ENCODE data around the gene PHETA1.
A peak's percentile ranks its signal among the peaks of the same experiment; 100 is the strongest.
"Not testable (repeated sequence)": the region's sequence is repeated elsewhere in the genome, so short reads cannot be mapped to it uniquely, and the experiment has no call there.

PHETA1 gene

DNA sequence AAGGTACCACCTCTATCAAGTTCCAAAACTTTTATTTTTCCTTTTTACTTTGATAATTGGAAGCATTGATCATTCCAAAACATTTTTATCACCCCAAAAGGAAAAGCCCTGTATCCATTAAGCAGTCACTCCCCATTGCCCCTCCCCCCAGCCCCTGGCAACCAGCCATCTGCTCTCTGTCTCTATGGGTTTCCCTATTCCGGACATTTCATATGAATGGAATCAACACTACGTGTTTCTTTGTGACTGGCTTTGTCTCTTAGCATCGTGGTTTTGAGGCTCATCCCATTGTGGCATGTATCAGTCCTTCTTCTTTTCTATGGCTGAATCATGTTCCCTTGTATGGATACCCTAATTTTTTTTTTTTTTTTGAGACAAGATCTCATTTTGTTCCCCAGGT, 18.0 kb upstream of the PHETA1 start:
- TF ChIP-seq, protein P1, sequence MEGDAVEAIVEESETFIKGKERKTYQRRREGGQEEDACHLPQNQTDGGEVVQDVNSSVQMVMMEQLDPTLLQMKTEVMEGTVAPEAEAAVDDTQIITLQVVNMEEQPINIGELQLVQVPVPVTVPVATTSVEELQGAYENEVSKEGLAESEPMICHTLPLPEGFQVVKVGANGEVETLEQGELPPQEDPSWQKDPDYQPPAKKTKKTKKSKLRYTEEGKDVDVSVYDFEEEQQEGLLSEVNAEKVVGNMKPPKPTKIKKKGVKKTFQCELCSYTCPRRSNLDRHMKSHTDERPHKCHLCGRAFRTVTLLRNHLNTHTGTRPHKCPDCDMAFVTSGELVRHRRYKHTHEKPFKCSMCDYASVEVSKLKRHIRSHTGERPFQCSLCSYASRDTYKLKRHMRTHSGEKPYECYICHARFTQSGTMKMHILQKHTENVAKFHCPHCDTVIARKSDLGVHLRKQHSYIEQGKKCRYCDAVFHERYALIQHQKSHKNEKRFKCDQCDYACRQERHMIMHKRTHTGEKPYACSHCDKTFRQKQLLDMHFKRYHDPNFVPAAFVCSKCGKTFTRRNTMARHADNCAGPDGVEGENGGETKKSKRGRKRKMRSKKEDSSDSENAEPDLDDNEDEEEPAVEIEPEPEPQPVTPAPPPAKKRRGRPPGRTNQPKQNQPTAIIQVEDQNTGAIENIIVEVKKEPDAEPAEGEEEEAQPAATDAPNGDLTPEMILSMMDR (IDR thresholded peaks at IDR 0.05; ENCODE audit: extremely low read depth, insufficient read depth, missing control alignments): no peak

DNA sequence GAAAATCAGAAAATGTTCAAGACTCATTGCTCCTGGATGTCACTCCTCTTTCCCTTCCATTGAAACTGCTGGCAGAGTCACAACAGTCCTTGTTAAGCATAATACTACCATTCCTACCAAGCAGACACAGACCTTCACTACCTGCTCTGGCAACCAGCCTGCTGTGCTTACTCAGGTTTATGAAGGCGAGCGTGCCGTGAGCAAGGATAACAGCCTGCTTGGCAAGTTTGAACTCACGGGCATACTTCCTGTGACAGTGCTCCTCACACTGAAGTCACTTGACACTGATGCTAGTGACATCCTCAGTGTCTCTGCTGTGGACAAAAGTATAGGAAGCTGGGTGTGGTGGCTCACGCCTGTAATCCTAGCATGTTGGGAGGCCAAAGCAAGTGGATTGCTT, 15.7 kb upstream of the PHETA1 start:
- TF ChIP-seq, protein P1 (IDR thresholded peaks at IDR 0.05; ENCODE audit: extremely low read depth, insufficient read depth, missing control alignments): no peak
- DNase-seq (ENCODE audit: low spot score): no peak
- in situ Hi-C loops (cut with MboI; ENCODE audit: low pct_unique_long_range_greater_than_20kb, low sequenced_read_pairs, unreplicated experiment): no loop called here

More for the DNA sequence above, 18.0 kb upstream of the PHETA1 start:
- no peak for DNase-seq (ENCODE audit: low spot score)
- in situ Hi-C loops (cut with MboI; ENCODE audit: low pct_unique_long_range_greater_than_20kb, low sequenced_read_pairs, unreplicated experiment): no loop called here

DNA sequence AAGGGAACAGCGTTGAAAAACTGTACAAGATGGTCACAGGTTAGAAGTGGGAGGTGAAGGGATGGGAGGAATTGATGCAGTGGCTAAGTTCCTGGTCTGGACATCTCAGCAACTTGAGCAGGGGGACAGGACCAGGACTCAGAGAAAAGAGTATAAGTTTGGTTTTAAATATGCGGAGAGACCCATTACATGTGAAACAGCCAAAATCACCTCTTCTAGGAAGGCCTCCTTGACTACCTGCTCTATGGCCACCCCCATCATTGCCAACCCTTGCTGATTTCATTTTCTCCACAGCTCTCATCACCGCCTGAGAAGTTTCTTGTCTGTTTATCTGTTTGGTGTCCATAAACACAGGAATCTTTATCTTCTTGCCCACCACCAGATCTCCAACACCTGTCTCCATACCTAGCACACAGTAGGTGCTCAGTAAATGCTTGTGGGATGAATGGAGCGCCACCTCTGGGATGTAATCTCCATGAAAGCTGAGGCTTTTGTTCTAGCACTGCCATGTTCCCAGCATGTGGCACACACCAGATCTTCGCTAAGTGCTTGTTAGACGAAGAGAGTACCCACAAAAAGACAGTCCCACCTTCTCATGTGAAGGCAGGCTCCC, 11.2 kb upstream of the PHETA1 start:
- in situ Hi-C loops (cut with MboI; ENCODE audit: low pct_unique_long_range_greater_than_20kb, low sequenced_read_pairs, unreplicated experiment): no loop called here
- TF ChIP-seq, protein P1 (IDR thresholded peaks at IDR 0.05; ENCODE audit: extremely low read depth, insufficient read depth, missing control alignments): no peak

DNA sequence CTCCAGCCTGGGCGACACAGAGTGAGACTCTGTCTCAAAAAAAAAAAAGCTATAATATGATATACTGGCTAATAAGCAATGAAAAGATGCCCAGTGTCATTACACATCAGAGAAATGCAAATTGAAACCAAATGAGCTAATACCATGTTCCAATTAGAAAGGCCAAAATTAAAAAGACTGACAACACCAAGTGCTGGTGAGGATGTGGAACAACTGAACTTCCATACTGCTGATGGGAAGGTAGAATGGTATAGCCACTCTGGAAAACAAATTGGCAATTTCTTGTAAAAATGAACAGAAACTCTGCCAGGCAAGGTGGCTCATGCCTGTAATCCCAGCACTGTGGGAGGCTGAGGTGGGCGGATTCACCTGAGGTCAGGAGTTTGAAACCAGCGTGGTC, 8.5 kb upstream of the PHETA1 start:
- in situ Hi-C loops (cut with MboI; ENCODE audit: low pct_unique_long_range_greater_than_20kb, low sequenced_read_pairs, unreplicated experiment): no loop called here
- TF ChIP-seq, protein P1 (IDR thresholded peaks at IDR 0.05; ENCODE audit: extremely low read depth, insufficient read depth, missing control alignments): no peak
- no peak for DNase-seq (ENCODE audit: low spot score)

More for the DNA sequence above, 11.2 kb upstream of the PHETA1 start:
- no peak for DNase-seq (ENCODE audit: low spot score)

DNA sequence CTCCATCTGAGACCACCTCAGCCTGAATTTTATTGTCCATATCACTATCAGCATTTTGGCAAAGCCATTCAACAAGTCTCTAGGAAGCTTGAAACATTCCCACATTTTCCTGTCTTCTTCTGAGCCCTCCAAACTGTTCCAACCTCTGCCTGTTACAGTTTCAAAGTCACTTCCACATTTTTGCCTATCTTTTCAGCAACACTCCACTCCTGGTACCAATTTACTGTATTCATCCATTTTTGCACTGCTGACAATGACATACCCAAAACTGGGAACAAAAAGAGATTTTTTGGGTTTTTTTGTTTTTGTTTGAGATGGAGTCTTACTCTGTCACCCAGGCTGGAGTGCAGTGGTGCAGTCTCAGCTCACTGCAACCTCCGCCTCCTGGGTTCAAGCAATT, 4.3 kb upstream of the PHETA1 start:
- DNase-seq (ENCODE audit: low spot score); in situ Hi-C loops (cut with MboI; ENCODE audit: low pct_unique_long_range_greater_than_20kb, low sequenced_read_pairs, unreplicated experiment): not testable (repeated sequence)

DNA sequence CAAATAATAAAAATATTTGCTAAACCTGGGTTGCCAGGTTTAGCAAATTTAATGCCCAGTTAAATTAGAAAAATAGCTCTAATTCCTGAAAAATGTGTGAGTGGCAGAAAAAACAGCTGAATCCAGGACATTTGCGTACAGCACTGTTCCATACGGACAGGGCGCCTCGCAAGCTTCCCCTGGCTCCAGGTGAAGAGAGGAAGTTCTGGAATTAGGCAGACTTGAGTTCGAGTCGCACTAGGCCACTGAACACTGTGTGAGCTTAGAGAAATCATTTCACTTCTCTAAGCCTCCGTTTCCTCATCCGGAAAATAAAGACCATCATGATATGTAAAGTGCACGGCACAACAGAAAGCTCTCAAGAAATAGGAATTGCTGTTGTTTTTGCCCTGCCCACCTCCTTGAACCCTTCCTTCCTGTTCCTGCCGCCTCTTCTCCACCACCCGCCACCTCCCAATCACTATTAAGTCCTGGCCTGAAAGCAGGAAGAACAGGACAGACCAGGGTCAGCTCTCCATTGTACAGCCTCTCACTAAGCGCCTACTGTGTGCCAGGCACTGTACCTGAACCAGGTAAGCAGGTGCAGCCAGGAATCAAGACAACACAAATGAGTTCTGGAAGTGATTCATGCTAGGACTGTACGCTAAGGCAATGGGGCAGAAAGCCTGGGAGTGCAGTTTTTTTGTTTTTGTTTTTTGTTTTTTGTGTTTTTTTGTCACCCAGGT, 763 bp upstream of the PHETA1 start:
- no peak for DNase-seq (ENCODE audit: low spot score)
- in situ Hi-C loops (cut with MboI; ENCODE audit: low pct_unique_long_range_greater_than_20kb, low sequenced_read_pairs, unreplicated experiment): no loop called here
- TF ChIP-seq, protein P1 (IDR thresholded peaks at IDR 0.05; ENCODE audit: extremely low read depth, insufficient read depth, missing control alignments): no peak

DNA sequence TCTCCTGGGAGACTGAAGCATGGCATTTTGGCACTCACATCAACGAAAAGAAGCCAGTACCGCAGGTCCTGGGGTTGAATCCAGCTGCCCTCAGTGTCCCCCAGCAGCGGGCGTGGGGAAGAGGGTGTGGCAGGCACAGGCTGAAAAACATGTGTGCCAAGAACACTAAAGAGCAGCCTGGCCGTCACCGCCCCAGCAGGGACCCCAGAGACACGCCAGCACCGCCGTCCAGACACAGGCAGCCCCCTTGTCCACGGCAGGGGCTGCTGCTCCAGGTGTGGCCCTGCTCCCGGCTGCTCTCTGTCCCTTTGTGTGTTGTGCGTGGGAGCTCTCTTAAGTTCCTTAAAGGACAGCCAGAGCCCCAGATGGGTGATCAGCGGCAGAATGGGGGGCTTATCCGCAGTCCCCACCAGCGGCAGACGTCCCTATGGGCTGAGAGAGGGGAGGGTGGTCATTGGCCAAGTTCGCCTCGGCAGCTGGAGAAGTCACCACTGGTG, 556 bp downstream of the PHETA1 start:
- TF ChIP-seq, protein P1 (IDR thresholded peaks at IDR 0.05; ENCODE audit: extremely low read depth, insufficient read depth, missing control alignments): no peak
- DNase-seq (ENCODE audit: low spot score): peak; percentile 46
- in situ Hi-C loops (cut with MboI; ENCODE audit: low pct_unique_long_range_greater_than_20kb, low sequenced_read_pairs, unreplicated experiment): no loop called here

Data from GM13977 (cell line).